Measurements from ENCODE around the gene PLEKHH3.

DNA sequence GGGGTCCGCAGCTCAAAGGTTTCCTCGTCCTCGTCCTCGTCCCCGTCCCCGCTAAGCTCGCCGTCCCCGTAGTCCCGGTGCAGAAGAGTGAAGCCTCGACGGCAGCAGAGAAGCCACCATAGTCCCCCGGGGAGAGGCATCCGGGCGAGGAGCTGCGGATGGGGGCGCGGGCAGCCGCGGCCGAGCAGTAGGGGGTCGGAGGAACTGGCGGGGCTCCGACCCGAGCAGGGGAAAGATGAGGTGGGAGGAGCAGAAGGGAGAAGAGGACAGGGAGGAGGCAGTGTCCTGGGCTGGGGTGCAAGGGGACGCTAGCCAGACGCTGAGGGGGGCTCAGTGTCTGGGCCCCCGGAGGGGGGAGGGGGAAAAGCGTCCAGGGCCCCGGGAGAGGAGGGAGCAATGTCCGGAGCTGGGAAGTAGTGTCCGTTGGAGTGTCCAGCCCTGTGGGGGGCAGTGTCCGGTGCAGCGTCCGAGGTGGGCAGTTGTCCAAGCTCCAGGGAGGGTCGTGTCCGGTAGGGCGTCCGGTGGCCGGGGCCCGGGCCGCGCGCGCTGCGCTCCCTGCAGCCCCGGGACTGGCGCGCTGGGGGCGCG is at the start of gene PLEKHH3:
- TF ChIP-seq, protein P1, sequence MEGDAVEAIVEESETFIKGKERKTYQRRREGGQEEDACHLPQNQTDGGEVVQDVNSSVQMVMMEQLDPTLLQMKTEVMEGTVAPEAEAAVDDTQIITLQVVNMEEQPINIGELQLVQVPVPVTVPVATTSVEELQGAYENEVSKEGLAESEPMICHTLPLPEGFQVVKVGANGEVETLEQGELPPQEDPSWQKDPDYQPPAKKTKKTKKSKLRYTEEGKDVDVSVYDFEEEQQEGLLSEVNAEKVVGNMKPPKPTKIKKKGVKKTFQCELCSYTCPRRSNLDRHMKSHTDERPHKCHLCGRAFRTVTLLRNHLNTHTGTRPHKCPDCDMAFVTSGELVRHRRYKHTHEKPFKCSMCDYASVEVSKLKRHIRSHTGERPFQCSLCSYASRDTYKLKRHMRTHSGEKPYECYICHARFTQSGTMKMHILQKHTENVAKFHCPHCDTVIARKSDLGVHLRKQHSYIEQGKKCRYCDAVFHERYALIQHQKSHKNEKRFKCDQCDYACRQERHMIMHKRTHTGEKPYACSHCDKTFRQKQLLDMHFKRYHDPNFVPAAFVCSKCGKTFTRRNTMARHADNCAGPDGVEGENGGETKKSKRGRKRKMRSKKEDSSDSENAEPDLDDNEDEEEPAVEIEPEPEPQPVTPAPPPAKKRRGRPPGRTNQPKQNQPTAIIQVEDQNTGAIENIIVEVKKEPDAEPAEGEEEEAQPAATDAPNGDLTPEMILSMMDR (IDR thresholded peaks at IDR 0.05; ENCODE audit: borderline replicate concordance, extremely low read depth, low read length, poor library complexity, severe bottlenecking), result no peak
- no peak for TF ChIP-seq EZH2 (IDR thresholded peaks at IDR 0.05; ENCODE audit: borderline replicate concordance, low read depth, low read length, severe bottlenecking)

Data from DND-41 (cell line).